CD4-positive, CD25-positive, alpha-beta regulatory T cell (primary cell): Measurements from ENCODE around the gene HS3ST4. TPM values are rescaled to one million over a fixed set of nuclear protein-coding genes. Genes with fewer than 3 reads are reported as not detected.
A peak's percentile ranks its signal among the peaks of the same experiment; 100 is the strongest.

Experiments
- ATAC-seq, 2 donors: fragments of 150-1000 bp; cut with Tn5 transposase; one replicate each; pipeline ENCODE4 v1.10.0; 2021; ENCODE audit warnings: low read depth in 2 of 2, moderate number of reproducible peaks in 2 of 2, moderate library complexity in 1 of 2
- DNase-seq, 3 donors: peaks; one replicate each; pipeline versions ENCODE4 v3.0.0 to v3.0.0-alpha.2; 2012 to 2022; ENCODE audit warnings: mixed read lengths in 1 of 3
- H3K27ac ChIP-seq: one replicate; pipeline ENCODE4 v1.7.0; 2013; ENCODE audit warnings: mild to moderate bottlenecking, low read length; ENCODE audit not compliant: insufficient read depth, poor library complexity, severe bottlenecking
- H3K27me3 ChIP-seq: one replicate; pipeline ENCODE4 v1.7.0; 2013; ENCODE audit warnings: low read length; ENCODE audit not compliant: control insufficient read depth, insufficient read depth
- H3K36me3 ChIP-seq: one replicate; pipeline ENCODE4 v1.7.0; 2013; ENCODE audit warnings: mild to moderate bottlenecking, low read length, moderate library complexity; ENCODE audit not compliant: control insufficient read depth, insufficient read depth
- H3K4me1 ChIP-seq: 2 replicates; pipeline ENCODE4 v1.7.0; 2013; ENCODE audit warnings: mild to moderate bottlenecking, low read length; ENCODE audit not compliant: insufficient read depth, control insufficient read depth, poor library complexity, severe bottlenecking
- H3K4me3 ChIP-seq: one replicate; pipeline ENCODE4 v1.7.0; 2013; ENCODE audit warnings: low read depth, mild to moderate bottlenecking, low read length, moderate library complexity
- H3K9me3 ChIP-seq, 2 experiments: 1 replicate in 1 of 2; 2 replicates in 1 of 2; pipeline ENCODE4 v1.7.0; 2013; ENCODE audit warnings: low read length in 2 of 2, mild to moderate bottlenecking in 1 of 2, moderate library complexity in 1 of 2; ENCODE audit not compliant: control insufficient read depth in 2 of 2
- H3K27ac Mint-ChIP-seq, 3 donors: one replicate each; pipeline ENCODE4 v1.8.0; 2020 to 2022; ENCODE audit warnings: mild to moderate bottlenecking in 3 of 3, mixed read lengths in 3 of 3, moderate library complexity in 2 of 3
- H3K27me3 Mint-ChIP-seq: one replicate; pipeline ENCODE4 v1.8.0; 2022; ENCODE audit warnings: mild to moderate bottlenecking, mixed read lengths
- H3K36me3 Mint-ChIP-seq: one replicate; pipeline ENCODE4 v1.8.0; 2020; ENCODE audit warnings: mixed read lengths
- H3K4me1 Mint-ChIP-seq, 4 donors: one replicate each; pipeline ENCODE4 v1.8.0; 2020 to 2022; ENCODE audit warnings: mixed read lengths in 4 of 4, mild to moderate bottlenecking in 1 of 4
- H3K4me3 Mint-ChIP-seq, 4 donors: one replicate each; pipeline ENCODE4 v1.8.0; 2020 to 2022; ENCODE audit warnings: mild to moderate bottlenecking in 4 of 4, mixed read lengths in 4 of 4, moderate library complexity in 3 of 4
- H3K9me3 Mint-ChIP-seq, 7 donors: one replicate each; pipeline ENCODE4 v1.8.0; 2020 to 2022; ENCODE audit warnings: mixed read lengths in 7 of 7, mild to moderate bottlenecking in 3 of 7, moderate library complexity in 2 of 7
- polyA plus RNA-seq, 4 donors: library from polyadenylated mRNA; unstranded; fragments of 300-500 nt; fragmentation: Illumina TruSeq; gene quantifications; one replicate each; pipeline ENCODE4 v1.2.3, GENCODE V29; 2021
- total RNA-seq: library from RNA; stranded (reverse); gene quantifications from one replicate; pipeline ENCODE4 v1.2.3, GENCODE V29; 2022

HS3ST4 gene
- total and polyA plus RNA-seq, 5 donors from 2014 or later: not detected

GRCh38 chr16:25832291-25832690 lies 140.5 kb downstream of the HS3ST4 start:
- no peak overlapping the region for H3K4me3 Mint-ChIP-seq
- ATAC-seq: no peak
- Histone ChIP-seq H3K36me3 (no peaks in the 10 kb centered on the region), H3K27me3 (peaks cover 2% of the 10 kb centered on the region), H3K9me3 (no peaks in the 10 kb centered on the region), H3K27ac (no peak overlapping the region), H3K4me1 (no peaks in the 10 kb centered on the region), H3K4me3 (no peak overlapping the region)
- no peaks in the 10 kb centered on the region for H3K9me3 Mint-ChIP-seq
- H3K36me3 Mint-ChIP-seq: no peaks in the 10 kb centered on the region
- H3K4me1 Mint-ChIP-seq: no peaks in the 10 kb centered on the region
- no peaks in the 10 kb centered on the region for H3K27me3 Mint-ChIP-seq
- DNase-seq: no peak
- no peak overlapping the region for H3K27ac Mint-ChIP-seq

DNA sequence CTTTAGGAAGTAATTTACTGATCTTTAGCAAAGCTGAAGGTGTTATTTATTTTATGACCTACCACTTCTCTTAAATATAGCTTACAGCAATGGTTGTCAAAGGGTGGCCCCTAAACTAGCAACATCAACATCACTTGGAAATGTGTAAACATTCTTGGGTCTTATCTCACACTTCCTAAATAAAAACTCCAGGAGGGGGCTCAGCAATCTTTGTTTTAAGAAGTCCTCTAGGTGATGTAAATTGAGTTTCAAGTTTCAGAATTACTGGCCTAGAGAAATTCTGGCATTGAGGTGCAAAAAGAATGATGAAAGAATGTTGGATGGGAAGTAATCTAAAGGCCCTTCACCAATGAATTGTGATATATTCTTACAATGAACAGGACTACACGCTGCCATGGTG lies 142.3 kb downstream of the HS3ST4 start:
- no peak for DNase-seq
- no peak overlapping the region for H3K27ac Mint-ChIP-seq
- Histone ChIP-seq H3K27me3 (peaks cover 2% of the 10 kb centered on the region), H3K9me3 (no peaks in the 10 kb centered on the region), H3K36me3 (no peaks in the 10 kb centered on the region), H3K4me1 (peaks cover 5% of the 10 kb centered on the region), H3K27ac (no peak overlapping the region), H3K4me3 (no peak overlapping the region)
- H3K27me3 Mint-ChIP-seq: peaks cover 5% of the 10 kb centered on the region
- H3K36me3 Mint-ChIP-seq: no peaks in the 10 kb centered on the region
- H3K4me1 Mint-ChIP-seq: peaks cover 0 to 4% (median 2%) of the 10 kb centered on the region in 4 donors
- ATAC-seq: no peak
- no peak overlapping the region for H3K4me3 Mint-ChIP-seq
- no peaks in the 10 kb centered on the region for H3K9me3 Mint-ChIP-seq

- no peak overlapping the region for H3K27ac Mint-ChIP-seq
- H3K9me3 Mint-ChIP-seq: no peaks in the 10 kb centered on the region
- DNase-seq: no peak
- no peak for ATAC-seq
- H3K27me3 Mint-ChIP-seq: peaks cover 5% of the 10 kb centered on the region
- H3K36me3 Mint-ChIP-seq: no peaks in the 10 kb centered on the region
- H3K4me3 Mint-ChIP-seq: no peak overlapping the region
- peaks cover 0 to 4% (median 2%) of the 10 kb centered on the region in 4 donors for H3K4me1 Mint-ChIP-seq
- H3K27ac ChIP-seq: no peak overlapping the region
- H3K27me3 ChIP-seq: peaks cover 2% of the 10 kb centered on the region
- H3K36me3 ChIP-seq: no peaks in the 10 kb centered on the region
- peaks cover 5% of the 10 kb centered on the region for H3K4me1 ChIP-seq
- H3K4me3 ChIP-seq: no peak overlapping the region
- H3K9me3 ChIP-seq: no peaks in the 10 kb centered on the region
These were observed 143.4 kb downstream of the HS3ST4 start for GRCh38 chr16:25835126-25835525.

DNA sequence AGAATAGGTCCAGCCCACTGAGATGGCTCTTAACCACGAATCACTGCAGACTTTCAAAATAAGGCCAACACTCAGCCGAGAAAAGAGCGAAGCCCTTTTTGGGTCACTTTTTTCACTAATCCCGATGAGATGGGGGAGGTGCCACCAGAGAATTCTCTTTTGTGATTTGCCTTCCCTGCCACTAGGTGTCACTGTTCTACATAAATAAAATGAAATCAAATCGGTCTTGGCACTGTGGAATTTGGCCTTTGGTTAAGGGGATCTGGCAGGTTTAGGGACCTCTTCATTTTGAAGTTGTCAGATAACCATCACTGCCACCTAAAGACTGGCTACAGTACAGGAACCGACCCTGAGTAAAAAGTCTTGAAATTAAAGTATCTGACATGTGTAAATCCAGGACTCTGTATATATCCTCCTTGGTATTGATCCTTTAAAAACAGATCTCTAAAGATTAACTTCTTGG lies 147.0 kb downstream of the HS3ST4 start:
- peaks cover 0 to 4% (median 2%) of the 10 kb centered on the region in 4 donors for H3K4me1 Mint-ChIP-seq
- H3K4me1 ChIP-seq: peaks cover 5% of the 10 kb centered on the region
- no peaks in the 10 kb centered on the region for H3K36me3 ChIP-seq
- DNase-seq (peak in 2 of 3 donors; percentile 45 to 53), ATAC-seq (no peak)
- H3K27ac ChIP-seq: no peak overlapping the region
- no peak overlapping the region for H3K4me3 ChIP-seq
- H3K27ac Mint-ChIP-seq: no peak overlapping the region
- H3K27me3 Mint-ChIP-seq: peaks cover 5% of the 10 kb centered on the region
- no peak overlapping the region for H3K4me3 Mint-ChIP-seq
- H3K27me3 ChIP-seq: peaks cover 6% of the 10 kb centered on the region
- no peaks in the 10 kb centered on the region for H3K9me3 ChIP-seq
- no peaks in the 10 kb centered on the region for H3K9me3 Mint-ChIP-seq
- no peaks in the 10 kb centered on the region for H3K36me3 Mint-ChIP-seq

DNA sequence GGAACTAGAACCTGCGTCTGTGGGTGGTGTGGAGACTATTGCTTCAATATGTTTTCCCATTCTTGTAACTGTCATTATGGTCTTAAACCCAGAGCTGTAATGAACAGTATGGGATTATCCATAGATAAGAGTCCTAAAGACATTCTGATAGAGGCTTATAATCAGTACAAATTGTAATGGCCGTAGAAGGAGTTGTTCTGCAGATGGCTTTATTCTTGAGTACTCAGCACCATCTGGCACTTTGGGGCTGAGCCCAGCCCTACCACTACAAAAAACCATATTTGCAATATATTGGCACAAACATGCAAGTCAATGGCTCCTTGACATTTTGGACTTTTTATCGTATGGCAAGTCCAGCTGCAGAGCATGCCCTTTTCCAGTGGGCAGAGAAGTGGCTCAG lies 150.0 kb downstream of the HS3ST4 start:
- Histone ChIP-seq H3K27ac (no peak overlapping the region), H3K27me3 (peaks cover 6% of the 10 kb centered on the region), H3K4me3 (no peak overlapping the region), H3K4me1 (peaks cover 5% of the 10 kb centered on the region), H3K36me3 (no peaks in the 10 kb centered on the region), H3K9me3 (no peaks in the 10 kb centered on the region)
- Mint-ChIP-seq H3K9me3 (peaks cover 0 to 1% (median 0%) of the 10 kb centered on the region in 7 donors), H3K36me3 (no peaks in the 10 kb centered on the region), H3K4me1 (peaks cover 0 to 4% (median 2%) of the 10 kb centered on the region in 4 donors), H3K27ac (no peak overlapping the region), H3K27me3 (peaks cover 13% of the 10 kb centered on the region), H3K4me3 (no peak overlapping the region)
- no peak for ATAC-seq
- DNase-seq: no peak

- Mint-ChIP-seq H3K36me3 (no peaks in the 10 kb centered on the region), H3K27me3 (peaks cover 18% of the 10 kb centered on the region), H3K9me3 (peaks cover 0 to 1% (median 0%) of the 10 kb centered on the region in 7 donors), H3K4me3 (no peak overlapping the region), H3K27ac (no peak overlapping the region), H3K4me1 (no peaks in the 10 kb centered on the region)
- ATAC-seq: no peak
- H3K4me3 ChIP-seq: no peak overlapping the region
- no peaks in the 10 kb centered on the region for H3K9me3 ChIP-seq
- H3K27ac ChIP-seq: no peak overlapping the region
- DNase-seq: no peak
- no peaks in the 10 kb centered on the region for H3K4me1 ChIP-seq
- peaks cover 4% of the 10 kb centered on the region for H3K27me3 ChIP-seq
- no peaks in the 10 kb centered on the region for H3K36me3 ChIP-seq
These were observed 154.1 kb downstream of the HS3ST4 start for GRCh38 chr16:25845901-25846300.

DNA sequence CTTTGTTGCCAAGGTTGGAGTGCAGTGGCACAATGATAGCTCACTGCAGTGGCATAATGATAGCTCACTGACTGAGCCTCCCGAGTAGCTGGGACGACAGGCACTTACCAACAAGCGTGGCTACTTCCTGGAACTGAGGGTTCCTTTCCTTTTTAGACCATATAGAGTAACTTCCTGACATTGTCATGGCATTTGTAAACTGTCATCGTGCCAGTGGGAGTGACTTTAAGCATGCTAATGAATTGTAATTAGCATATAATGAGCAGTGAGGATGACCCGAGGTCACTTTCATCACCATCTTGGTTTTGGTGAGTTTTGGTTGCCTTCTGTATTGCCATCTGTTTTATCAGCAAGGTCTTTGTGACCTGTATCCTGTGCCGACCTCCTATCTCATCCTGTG lies 162.4 kb downstream of the HS3ST4 start:
- no peak overlapping the region for H3K27ac ChIP-seq
- peaks cover 0 to 3% of the 10 kb centered on the region in 2 experiments for H3K9me3 ChIP-seq
- no peak overlapping the region for H3K4me3 ChIP-seq
- H3K27me3 ChIP-seq: no peaks in the 10 kb centered on the region
- peaks cover 0 to 7% (median 0%) of the 10 kb centered on the region in 7 donors for H3K9me3 Mint-ChIP-seq
- H3K27ac Mint-ChIP-seq: no peak overlapping the region
- no peak for DNase-seq
- H3K4me1 ChIP-seq: no peaks in the 10 kb centered on the region
- peaks cover 6% of the 10 kb centered on the region for H3K27me3 Mint-ChIP-seq
- ATAC-seq: no peak
- no peak overlapping the region for H3K4me3 Mint-ChIP-seq
- no peaks in the 10 kb centered on the region for H3K36me3 ChIP-seq
- no peaks in the 10 kb centered on the region for H3K36me3 Mint-ChIP-seq
- peaks cover 0 to 2% (median 0%) of the 10 kb centered on the region in 4 donors for H3K4me1 Mint-ChIP-seq

DNA sequence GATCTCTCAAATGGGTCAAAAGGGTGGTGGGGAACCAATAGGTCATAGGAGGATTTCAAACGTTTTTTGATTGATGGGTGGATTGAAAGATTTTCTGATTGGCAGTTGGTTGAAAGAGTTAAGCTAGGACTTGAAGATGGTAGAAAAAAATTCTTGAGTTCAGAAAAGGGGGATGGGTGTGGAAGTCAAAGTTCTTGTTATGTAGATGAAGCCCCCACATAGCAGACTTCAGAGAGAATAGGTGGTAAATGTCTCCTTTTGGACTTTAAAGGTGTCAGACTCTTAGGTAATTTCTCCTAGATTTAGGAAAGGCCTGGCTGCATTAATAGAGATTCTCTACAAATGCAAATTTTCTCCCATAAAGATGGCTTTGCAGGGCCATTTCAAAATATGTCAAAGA lies 163.3 kb downstream of the HS3ST4 start:
- no peak for ATAC-seq

More for the DNA sequence above, 163.3 kb downstream of the HS3ST4 start:
- no peak overlapping the region for H3K4me3 Mint-ChIP-seq
- no peaks in the 10 kb centered on the region for H3K36me3 Mint-ChIP-seq
- peaks cover 6% of the 10 kb centered on the region for H3K27me3 Mint-ChIP-seq
- H3K27ac ChIP-seq: no peak overlapping the region
- H3K27me3 ChIP-seq: peaks cover 4% of the 10 kb centered on the region
- no peak overlapping the region for H3K4me3 ChIP-seq
- DNase-seq: no peak
- H3K4me1 Mint-ChIP-seq: peaks cover 0 to 2% (median 0%) of the 10 kb centered on the region in 4 donors
- H3K4me1 ChIP-seq: no peaks in the 10 kb centered on the region
- peaks cover 0 to 3% of the 10 kb centered on the region in 2 experiments for H3K9me3 ChIP-seq
- peaks cover 0 to 7% (median 0%) of the 10 kb centered on the region in 7 donors for H3K9me3 Mint-ChIP-seq
- H3K27ac Mint-ChIP-seq: no peak overlapping the region
- H3K36me3 ChIP-seq: no peaks in the 10 kb centered on the region
